SK-N-SH (cell line): ENCODE results near the gene AJM1. TPM values are rescaled to one million over a fixed set of nuclear protein-coding genes. Genes with fewer than 3 reads are reported as not detected.

Source experiments
- CTCF ChIA-PET: fragments of 300-600, 350-600 bp; formaldehyde crosslinking; extraction: SDS; loops from one replicate; lab custom pipeline; 2021; lab: Yijun Ruan, JAX
- POLR2A ChIA-PET: fragments of 350-600 bp; sonication (Branson Sonifier 250); formaldehyde crosslinking; extraction: SDS; loops from one replicate; lab custom pipeline; 2020; ENCODE audit warnings: antibody characterized with exemption, inconsistent platforms; lab: Yijun Ruan, JAX
- DNase-seq: peaks from one replicate; pipeline ENCODE4 v3.0.0; 2012
- H2AFZ ChIP-seq: fragments of 200-600 bp; sonication (generic); 2 replicates; pipeline ENCODE4 v1.8.1; 2016; ENCODE audit warnings: antibody characterized with exemption, mild to moderate bottlenecking, low read depth
- H3F3A ChIP-seq: fragments of 200-600 bp; sonication (generic); replicated peaks from 2 replicates; pipeline ENCODE3; 2016; ENCODE audit warnings: antibody characterized with exemption, mild to moderate bottlenecking; ENCODE audit not compliant: insufficient read depth
- H3K27ac ChIP-seq, 2 experiments: fragments of 200-500 bp in 1 of 2; fragments of 200-600 bp in 1 of 2; sonication (Bioruptor generic) in 1 of 2; sonication (generic), shearing (Covaris generic) in 1 of 2; 2 replicates each; pipeline versions ENCODE4 v1.5.1 to v1.6.1; 2014 to 2016; ENCODE audit warnings: low read depth in 2 of 2, inconsistent platforms in 1 of 2, low read length in 1 of 2, mild to moderate bottlenecking in 1 of 2, mixed read lengths in 1 of 2
- H3K27me3 ChIP-seq: fragments of 200-600 bp; sonication (generic), shearing (Covaris generic); 2 replicates; pipeline ENCODE4 v1.6.1; 2016; ENCODE audit warnings: mixed run types; ENCODE audit not compliant: insufficient read depth
- H3K36me3 ChIP-seq, 2 experiments: fragments of 200-500 bp in 1 of 2; fragments of 200-600 bp in 1 of 2; sonication (Bioruptor generic) in 1 of 2; sonication (generic) in 1 of 2; replicated peaks in 1 of 2; 2 replicates each; pipeline versions ENCODE3 to v1.5.1; 2014 to 2016; ENCODE audit warnings: low read length in 1 of 2, mild to moderate bottlenecking in 1 of 2; ENCODE audit not compliant: insufficient read depth in 2 of 2, control insufficient read depth in 1 of 2
- H3K4me1 ChIP-seq, 2 experiments: fragments of 200-500 bp in 1 of 2; fragments of 200-600 bp in 1 of 2; sonication (Bioruptor generic) in 1 of 2; sonication (generic), shearing (Covaris generic) in 1 of 2; 2 replicates each; pipeline versions ENCODE4 v1.5.1 to v1.6.1; 2014 to 2016; ENCODE audit warnings: low read depth in 1 of 2, low read length in 1 of 2, mixed run types in 1 of 2; ENCODE audit not compliant: insufficient read depth in 2 of 2, control insufficient read depth in 1 of 2
- H3K4me2 ChIP-seq: fragments of 200-600 bp; sonication (generic), shearing (Covaris generic); 2 replicates; pipeline ENCODE4 v1.6.1; 2017; ENCODE audit warnings: mixed run types
- H3K4me3 ChIP-seq, 2 experiments: fragments of 200-500 bp in 1 of 2; fragments of 200-600 bp in 1 of 2; sonication (Bioruptor generic) in 1 of 2; sonication (generic), shearing (Covaris generic) in 1 of 2; 2 replicates each; pipeline versions ENCODE4 v1.5.1 to v1.8.1; 2014 to 2016; ENCODE audit warnings: low read depth in 2 of 2, inconsistent platforms in 1 of 2, low read length in 1 of 2, mild to moderate bottlenecking in 1 of 2, mixed read lengths in 1 of 2, moderate library complexity in 1 of 2
- H3K79me2 ChIP-seq: fragments of 200-600 bp; sonication (generic); 2 replicates; pipeline ENCODE4 v1.8.1; 2017; ENCODE audit warnings: mild to moderate bottlenecking; ENCODE audit not compliant: insufficient read depth
- H3K9ac ChIP-seq: fragments of 200-600 bp; sonication (generic); 2 replicates; pipeline ENCODE4 v1.6.1; 2017; ENCODE audit warnings: mixed run types
- H3K9me2 ChIP-seq: fragments of 200-600 bp; sonication (generic); 2 replicates; pipeline ENCODE4 v1.6.1; 2017; ENCODE audit warnings: mixed run types
- H3K9me3 ChIP-seq: fragments of 200-600 bp; sonication (generic); 2 replicates; pipeline ENCODE4 v1.6.1; 2017; ENCODE audit warnings: mixed run types, mild to moderate bottlenecking, moderate library complexity
- H4K20me1 ChIP-seq: fragments of 200-600 bp; sonication (generic); 2 replicates; pipeline ENCODE4 v1.6.1; 2017; ENCODE audit warnings: mild to moderate bottlenecking, mixed run types; ENCODE audit not compliant: insufficient read depth
- CTCF ChIP-seq: fragments of 200-600 bp; sonication (generic); IDR thresholded peaks from 2 replicates; pipeline ENCODE4 v1.6.1; 2017; ENCODE audit warnings: antibody characterized with exemption, mild to moderate bottlenecking, moderate library complexity
- EP300 ChIP-seq, 2 experiments: IDR thresholded peaks; 2 replicates each; pipeline versions ENCODE4 v1.4.0 to v1.6.1; 2012; ENCODE audit warnings: borderline replicate concordance in 1 of 2, low read depth in 1 of 2, low read length in 1 of 2
- EZH2phosphoT487 ChIP-seq: fragments of 200-600 bp; sonication (generic); IDR thresholded peaks from 2 replicates; pipeline ENCODE4 v1.6.1; 2017; ENCODE audit warnings: low read depth, mixed run types, mild to moderate bottlenecking, antibody characterized with exemption, moderate library complexity, borderline replicate concordance
- FOXM1 ChIP-seq: IDR thresholded peaks from 2 replicates; pipeline ENCODE4 v1.4.0; 2012; ENCODE audit warnings: low read depth, mild to moderate bottlenecking
- GABPA ChIP-seq: IDR thresholded peaks from 2 replicates; pipeline ENCODE4 v1.4.0; 2012; ENCODE audit warnings: low read depth, mild to moderate bottlenecking
- IRF3 ChIP-seq: fragments of 150-350 bp; IDR thresholded peaks from 2 replicates; pipeline ENCODE4 v1.6.1; 2016; ENCODE audit warnings: mild to moderate bottlenecking, low read depth, low read length
- JUND ChIP-seq: IDR thresholded peaks from 2 replicates; pipeline ENCODE4 v1.4.0; 2012
- MEF2A ChIP-seq: IDR thresholded peaks from 2 replicates; pipeline ENCODE4 v1.4.0; 2012; ENCODE audit warnings: low read depth, borderline replicate concordance
- NFIC ChIP-seq: IDR thresholded peaks from 2 replicates; pipeline ENCODE4 v1.4.0; 2012; ENCODE audit warnings: borderline replicate concordance
- NRF1 ChIP-seq: IDR thresholded peaks from 2 replicates; pipeline ENCODE4 v1.6.1; 2012; ENCODE audit warnings: low read depth, mild to moderate bottlenecking, low read length
- PBX3 ChIP-seq: IDR thresholded peaks from 2 replicates; pipeline ENCODE4; 2012
- RAD21 ChIP-seq: IDR thresholded peaks from 2 replicates; pipeline ENCODE4 v1.6.1; 2012; ENCODE audit warnings: mild to moderate bottlenecking, low read length
- RFX5 ChIP-seq: IDR thresholded peaks from 2 replicates; pipeline ENCODE4 v1.6.1; 2012; ENCODE audit warnings: mild to moderate bottlenecking, improper control_type of control experiment, low read length
- RXRA ChIP-seq: IDR thresholded peaks from 2 replicates; pipeline ENCODE4 v1.4.0; 2012; ENCODE audit warnings: low read depth, mild to moderate bottlenecking, borderline replicate concordance
- TCF12 ChIP-seq: IDR thresholded peaks from 2 replicates; pipeline ENCODE4 v1.4.0; 2012
- USF2 ChIP-seq: fragments of 150-350 bp; IDR thresholded peaks from 2 replicates; pipeline ENCODE4 v1.6.1; 2017; ENCODE audit warnings: antibody characterized with exemption, low read length, low read depth, borderline replicate concordance
- ZBTB33 ChIP-seq: IDR thresholded peaks from 2 replicates; pipeline ENCODE4 v1.4.0; 2012; ENCODE audit warnings: low read depth, borderline replicate concordance
- WGBS: methylation state at CpG from one replicate; pipeline ENCODE4 v1.1.6; 2017; ENCODE audit warnings: low lambda C conversion rate; 5-methylcytosine and 5-hydroxymethylcytosine counted together
- polyA plus RNA-seq, 3 experiments: library from polyadenylated mRNA; depleted of rRNA; stranded (reverse); fragments of >200 nt; gene quantifications; 2 replicates each; pipeline ENCODE4 v1.2.3, GENCODE V29; 2012

The AJM1 gene
- polyA plus RNA-seq, 1 of the 3 experiments (the other 2 are of a cell fraction) = 2.4 TPM

GRCh38 chr9:136823136-136824046, 18.9 kb upstream of the AJM1 start:
- Histone ChIP-seq H4K20me1 (peaks cover 19% of the 10 kb centered on the region; the same call in 1 of the 2 replicates), H3K4me2 (no peak overlapping the region), H3K4me1 (no peaks in the 10 kb centered on the region), H3K79me2 (peaks cover 27% of the 10 kb centered on the region), H3K9ac (no peak overlapping the region), H3F3A (no peaks in the 10 kb centered on the region), H3K9me2 (no peaks in the 10 kb centered on the region), H3K27ac (no peak overlapping the region), H3K4me3 (no peak overlapping the region), H3K9me3 (no peaks in the 10 kb centered on the region), H3K27me3 (no peaks in the 10 kb centered on the region), H3K36me3 (peaks cover 7 to 42% of the 10 kb centered on the region in 2 experiments), H2AFZ (no peak overlapping the region)
- POLR2A ChIA-PET = no interaction called here
- no peak for TF ChIP-seq EP300 (IDR thresholded peaks at IDR 0.05; ENCODE audit: borderline replicate concordance in 1 of 2, low read depth in 1 of 2, low read length in 1 of 2)
- no peak for TF ChIP-seq RXRA
- no peak for TF ChIP-seq MEF2A
- TF ChIP-seq RAD21 = no peak
- no peak for TF ChIP-seq GABPA
- no peak for TF ChIP-seq RFX5
- TF ChIP-seq FOXM1 = no peak
- TF ChIP-seq NRF1 = no peak
- no peak for TF ChIP-seq CTCF
- TF ChIP-seq IRF3 = no peak
- no peak for TF ChIP-seq ZBTB33
- no peak for TF ChIP-seq EZH2phosphoT487
- TF ChIP-seq PBX3 = no peak
- TF ChIP-seq TCF12 = no peak
- TF ChIP-seq USF2 = no peak
- no peak for TF ChIP-seq NFIC
- no peak for TF ChIP-seq JUND
- DNase-seq = no peak
- 97% methylated on average over 22 of the region's 30 CpGs for WGBS
- CTCF ChIA-PET = interaction anchor here (1.0 to 3.2 kb wide), 2 partner anchors 20 to 54 kb away, joined by 3 to 17 read pairs; partner anchors contain the start of gene AJM1
